Muscle layer of duodenum (tissue), 2 donors: ENCODE measurements around the gene MFN1.
A peak's percentile ranks its signal among the peaks of the same experiment; 100 is the strongest.

Source experiments
- H3K27ac ChIP-seq: one replicate; pipeline ENCODE4 v1.7.0; 2013; ENCODE audit warnings: mild to moderate bottlenecking, low read length
- H3K27me3 ChIP-seq: one replicate; pipeline ENCODE4 v1.7.0; 2013; ENCODE audit warnings: low read depth, mild to moderate bottlenecking, control low read depth, low read length
- H3K36me3 ChIP-seq, 2 donors: one replicate each; pipeline ENCODE4 v1.7.0; 2013; ENCODE audit warnings: low read length in 2 of 2, control low read depth in 1 of 2, mild to moderate bottlenecking in 1 of 2; ENCODE audit not compliant: insufficient read depth in 2 of 2, control insufficient read depth in 1 of 2
- H3K4me1 ChIP-seq, 2 donors: one replicate each; pipeline ENCODE4 v1.7.0; 2013; ENCODE audit warnings: low read length in 2 of 2, mild to moderate bottlenecking in 2 of 2, control low read depth in 1 of 2, moderate library complexity in 1 of 2; ENCODE audit not compliant: insufficient read depth in 2 of 2, control insufficient read depth in 1 of 2
- H3K4me3 ChIP-seq, 2 donors: one replicate each; pipeline ENCODE4 v1.7.0; 2013; ENCODE audit warnings: low read length in 2 of 2, low read depth in 1 of 2, mild to moderate bottlenecking in 1 of 2
- H3K9me3 ChIP-seq, 2 donors: one replicate each; pipeline ENCODE4 v1.7.0; 2013; ENCODE audit warnings: low read length in 2 of 2, control low read depth in 1 of 2, mild to moderate bottlenecking in 1 of 2; ENCODE audit not compliant: control insufficient read depth in 1 of 2
- donor health status: healthy.

Gene MFN1

GRCh38 chr3:179318876-179319275 lies 28.6 kb upstream of the MFN1 start:
- Histone ChIP-seq H3K9me3 (no peaks in the 10 kb centered on the region), H3K27ac (no peak overlapping the region), H3K27me3 (no peaks in the 10 kb centered on the region), H3K4me3 (no peak overlapping the region), H3K36me3 (peaks cover 0 to 3% of the 10 kb centered on the region in 2 donors), H3K4me1 (peaks cover 0 to 6% of the 10 kb centered on the region in 2 donors)

DNA sequence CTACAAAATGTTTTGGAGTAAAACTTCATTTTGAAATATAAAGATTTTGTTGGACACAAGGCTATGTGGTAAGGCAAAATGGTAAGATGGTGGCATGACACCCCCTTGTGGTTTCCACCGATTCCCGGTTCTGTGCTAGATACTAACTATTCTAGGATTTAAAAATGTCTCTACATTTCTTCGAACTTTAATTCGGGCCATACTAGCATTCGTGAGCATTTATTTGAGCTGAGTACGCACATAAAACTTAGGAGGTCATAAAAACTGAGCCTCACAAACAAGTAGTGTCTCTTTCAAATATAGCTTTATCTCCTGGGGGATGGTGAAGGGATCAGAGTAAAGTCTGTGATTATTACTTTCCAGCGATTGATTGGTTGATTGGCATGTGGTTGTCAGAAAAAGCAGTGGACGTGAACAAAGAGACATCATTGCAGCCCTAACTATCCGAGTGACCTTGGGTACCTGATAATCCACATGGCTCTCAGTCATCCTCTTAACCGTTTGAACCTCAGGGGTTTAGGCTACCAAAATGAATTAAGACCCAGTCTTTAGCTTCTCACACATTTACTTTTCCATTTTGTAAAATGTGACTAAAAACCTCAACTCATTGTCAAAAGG lies 25.7 kb upstream of the MFN1 start:
- H3K4me1 ChIP-seq: peaks cover 0 to 19% of the 10 kb centered on the region in 2 donors
- H3K4me3 ChIP-seq: peak overlapping the region; percentile 83 to 90
- H3K36me3 ChIP-seq: peaks cover 0 to 3% of the 10 kb centered on the region in 2 donors
- H3K9me3 ChIP-seq: no peaks in the 10 kb centered on the region
- peak overlapping the region; percentile 93 for H3K27ac ChIP-seq
- no peaks in the 10 kb centered on the region for H3K27me3 ChIP-seq

- no peaks in the 10 kb centered on the region for H3K27me3 ChIP-seq
- H3K4me3 ChIP-seq: peak within 1 kb of the TSS; percentile 83 to 90
- no peaks in the 10 kb centered on the region for H3K9me3 ChIP-seq
- H3K27ac ChIP-seq: peak within 1 kb of the TSS; percentile 93
- H3K4me1 ChIP-seq: peaks cover 0 to 22% of the 10 kb centered on the region in 2 donors
- H3K36me3 ChIP-seq: peaks cover 0 to 3% of the 10 kb centered on the region in 2 donors
Measured at GRCh38 chr3:179322286-179323196, 25.0 kb upstream of the MFN1 start, which contains the start of gene ZNF639. Gene ZNF639, plus strand, starts transcription at chr3:179323031. Its CDS starts 5,263 bp downstream, at chr3:179328294.

- H3K4me3 ChIP-seq: peak overlapping the region; percentile 83 to 90
- H3K27ac ChIP-seq: peak overlapping the region; percentile 89
- peaks cover 0 to 25% of the 10 kb centered on the region in 2 donors for H3K4me1 ChIP-seq
- no peaks in the 10 kb centered on the region for H3K27me3 ChIP-seq
- H3K36me3 ChIP-seq: peaks cover 0 to 3% of the 10 kb centered on the region in 2 donors
- no peaks in the 10 kb centered on the region for H3K9me3 ChIP-seq
Measured at GRCh38 chr3:179323197-179324110, 24.1 kb upstream of the MFN1 start.

DNA sequence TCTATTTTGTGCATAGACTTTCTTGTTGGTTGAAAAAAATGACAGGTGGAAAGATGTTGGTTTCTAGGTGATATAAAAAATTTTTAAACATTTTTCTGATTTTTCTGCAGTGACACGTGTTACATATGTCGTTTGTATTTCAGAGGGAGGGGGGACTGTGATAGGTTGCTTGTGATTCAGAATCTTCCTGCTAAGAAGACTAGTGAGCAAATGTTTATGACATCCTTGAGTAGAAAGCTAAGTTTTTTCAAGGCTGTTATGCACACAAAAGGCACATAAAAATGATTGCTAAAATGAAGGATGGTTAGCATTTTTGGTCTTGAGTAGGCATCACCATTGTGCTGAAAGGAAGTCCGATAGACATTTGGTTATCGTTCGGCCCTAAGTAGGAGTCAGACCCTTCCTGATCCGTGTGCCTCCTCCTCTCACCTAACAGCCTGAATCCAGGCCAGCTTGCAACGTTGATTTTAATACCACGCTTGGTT lies 23.2 kb upstream of the MFN1 start:
- Histone ChIP-seq H3K27me3 (no peaks in the 10 kb centered on the region), H3K4me3 (peak overlapping the region; percentile 83 to 90), H3K27ac (peak overlapping the region; percentile 89), H3K36me3 (peaks cover 5 to 10% of the 10 kb centered on the region in 2 donors), H3K9me3 (no peaks in the 10 kb centered on the region), H3K4me1 (peaks cover 0 to 25% of the 10 kb centered on the region in 2 donors)

DNA sequence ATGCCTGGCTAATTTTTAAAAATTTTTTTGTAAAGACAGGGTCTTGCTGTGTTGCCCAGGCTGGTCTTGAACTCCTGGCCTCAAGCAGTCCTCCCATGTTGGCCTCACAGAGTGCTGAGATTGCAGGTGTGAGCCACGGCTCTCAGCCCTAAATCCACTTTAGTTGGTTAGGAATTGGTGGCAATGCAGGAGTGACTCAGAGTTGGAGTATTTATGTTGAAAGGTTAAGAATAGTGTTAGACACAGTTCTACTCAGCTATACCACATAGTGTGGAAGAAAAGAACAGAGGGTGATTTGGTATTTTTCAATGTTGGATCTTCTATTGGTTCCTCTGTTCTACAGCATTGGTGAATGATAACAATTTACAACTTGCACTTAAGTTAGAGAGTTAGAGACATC lies 17.1 kb upstream of the MFN1 start:
- Histone ChIP-seq H3K27me3 (no peaks in the 10 kb centered on the region), H3K9me3 (no peaks in the 10 kb centered on the region), H3K4me1 (peaks cover 0 to 12% of the 10 kb centered on the region in 2 donors), H3K4me3 (no peak overlapping the region), H3K36me3 (peaks cover 35 to 52% of the 10 kb centered on the region in 2 donors), H3K27ac (no peak overlapping the region)

- Histone ChIP-seq H3K27me3 (no peaks in the 10 kb centered on the region), H3K36me3 (peaks cover 35 to 54% of the 10 kb centered on the region in 2 donors)
Measured at GRCh38 chr3:179332240-179332639, 15.3 kb upstream of the MFN1 start.

DNA sequence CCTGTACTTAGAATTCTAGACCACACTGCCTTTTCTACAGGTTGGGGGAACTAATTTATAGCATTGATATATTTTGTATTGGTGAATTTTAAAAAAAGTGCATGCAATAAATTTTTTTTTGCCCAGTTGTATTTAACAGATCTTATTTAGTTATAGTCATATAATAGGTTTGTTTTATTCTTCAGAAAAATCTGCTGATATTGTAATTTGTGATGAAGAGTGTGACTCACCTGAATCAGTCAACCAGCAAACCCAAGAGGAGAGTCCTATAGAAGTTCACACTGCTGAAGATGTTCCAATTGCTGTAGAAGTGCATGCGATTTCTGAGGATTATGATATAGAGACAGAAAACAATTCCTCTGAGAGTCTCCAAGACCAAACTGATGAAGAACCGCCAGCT lies 14.4 kb upstream of the MFN1 start:
- Histone ChIP-seq H3K36me3 (peaks cover 35 to 54% of the 10 kb centered on the region in 2 donors), H3K4me1 (peaks cover 0 to 5% of the 10 kb centered on the region in 2 donors), H3K9me3 (no peaks in the 10 kb centered on the region), H3K4me3 (no peak overlapping the region), H3K27me3 (no peaks in the 10 kb centered on the region), H3K27ac (no peak overlapping the region)

More at GRCh38 chr3:179332240-179332639, 15.3 kb upstream of the MFN1 start:
- Histone ChIP-seq H3K9me3 (no peaks in the 10 kb centered on the region), H3K4me3 (no peak overlapping the region), H3K27ac (no peak overlapping the region), H3K4me1 (peaks cover 0 to 12% of the 10 kb centered on the region in 2 donors)

DNA sequence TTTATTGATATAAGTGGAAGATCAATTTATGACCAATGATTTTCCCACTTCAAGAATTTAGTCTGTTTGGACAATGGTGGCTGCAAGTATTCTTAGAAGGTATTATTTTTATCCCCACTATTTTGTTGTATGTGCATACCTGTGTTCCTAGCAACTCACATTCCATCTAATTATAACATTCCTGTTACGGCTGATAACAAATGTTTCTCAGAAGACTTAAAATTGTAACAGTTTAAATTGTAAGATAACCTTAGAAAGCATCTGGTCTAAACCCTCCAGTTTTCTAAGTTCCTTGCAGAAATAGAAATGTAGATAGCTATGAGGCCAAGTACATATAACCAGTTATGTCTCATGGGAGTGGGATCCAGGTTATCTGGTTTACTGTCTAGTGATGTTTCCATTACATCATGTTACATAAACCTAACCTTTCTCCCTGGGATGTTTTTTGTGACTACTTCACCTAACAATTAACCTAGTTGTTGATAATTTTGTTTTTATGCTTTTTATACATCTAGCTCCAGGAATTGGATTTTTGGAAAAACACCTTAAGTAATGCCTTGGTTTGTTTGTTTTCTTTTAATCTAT lies 11.1 kb upstream of the MFN1 start:
- peaks cover 0 to 5% of the 10 kb centered on the region in 2 donors for H3K4me1 ChIP-seq

DNA sequence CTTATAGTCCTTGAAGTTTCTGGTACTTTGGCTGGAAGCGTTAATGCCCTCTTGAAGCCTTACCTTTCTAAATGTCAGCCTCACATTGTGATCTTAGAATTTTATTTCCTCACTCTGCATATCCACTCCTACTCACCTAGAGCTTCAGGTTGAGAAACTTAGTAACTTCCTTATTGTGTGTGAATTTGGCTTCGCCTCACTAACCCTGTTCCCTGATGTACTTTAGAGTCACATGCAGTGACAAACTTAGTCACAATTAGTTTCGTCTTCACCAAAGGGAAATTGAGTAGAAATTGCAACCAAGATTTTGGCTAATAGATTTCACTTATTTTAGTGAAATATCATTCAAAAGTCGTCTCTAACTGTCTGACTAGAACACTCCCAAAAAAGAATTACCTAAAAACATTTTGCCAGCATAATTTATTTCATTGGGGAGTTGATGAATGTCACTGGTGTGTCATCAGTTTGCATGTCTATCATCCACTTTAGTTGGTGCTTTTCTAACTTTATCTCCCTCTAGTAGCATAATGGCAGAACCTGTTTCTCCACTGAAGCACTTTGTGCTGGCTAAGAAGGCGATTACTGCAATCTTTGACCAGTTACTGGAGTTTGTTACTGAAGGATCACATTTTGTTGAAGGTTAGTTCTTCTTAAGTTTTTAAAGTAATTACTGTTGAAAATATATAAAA lies 960 bp downstream of the MFN1 start:
- Histone ChIP-seq H3K9me3 (no peaks in the 10 kb centered on the region), H3K36me3 (peaks cover 16 to 18% of the 10 kb centered on the region in 2 donors), H3K27ac (peak overlapping the region; percentile 76), H3K27me3 (no peaks in the 10 kb centered on the region), H3K4me3 (peak overlapping the region; percentile 88 to 90), H3K4me1 (peaks cover 0 to 12% of the 10 kb centered on the region in 2 donors)

More for the DNA sequence above, 11.1 kb upstream of the MFN1 start:
- H3K27me3 ChIP-seq: no peaks in the 10 kb centered on the region
- no peak overlapping the region for H3K27ac ChIP-seq
- no peaks in the 10 kb centered on the region for H3K9me3 ChIP-seq
- H3K4me3 ChIP-seq: no peak overlapping the region
- peaks cover 19 to 35% of the 10 kb centered on the region in 2 donors for H3K36me3 ChIP-seq
